ENCODE results near the gene LHB. TPM values are rescaled to one million over a fixed set of nuclear protein-coding genes. Genes with fewer than 3 reads are reported as not detected.
"Not testable (repeated sequence)": the region's sequence is repeated elsewhere in the genome, so short reads cannot be mapped to it uniquely, and the experiment has no call there.

LHB gene
- total RNA-seq, 2 experiments from 2014 or later, result 1.1 TPM; not detected in 1

DNA sequence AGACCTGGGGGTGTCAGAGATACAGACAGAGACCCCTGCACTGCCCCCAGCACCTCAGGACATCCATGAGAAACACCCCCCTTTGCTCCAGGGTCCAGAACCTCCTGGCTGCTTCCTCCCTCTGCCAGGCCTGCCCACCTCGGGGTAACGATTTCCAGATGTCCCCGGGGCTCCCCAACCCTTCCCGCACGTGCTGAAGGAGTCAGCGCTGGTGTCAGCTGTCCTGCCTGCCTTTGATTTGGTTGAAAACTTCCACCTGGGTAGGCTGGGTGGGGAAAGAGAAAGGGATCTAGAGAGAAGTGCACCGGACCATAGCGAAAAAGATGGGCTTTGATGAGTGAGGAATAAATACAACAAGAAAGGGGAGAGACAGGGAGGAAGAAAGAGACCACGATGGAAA is 42.2 kb upstream of the LHB start:
- H3K9me2 ChIP-seq (ENCODE audit: insufficient read depth, low read length), result no peaks in the 10 kb centered on the region
- no peak overlapping the region for H2AFZ ChIP-seq (ENCODE audit: low read length)
- intact Hi-C loops (cut with micrococcal nuclease; ENCODE audit: unreplicated experiment), result no loop called here
- H3K79me2 ChIP-seq (ENCODE audit: insufficient read depth, low read depth, low read length), result no peaks in the 10 kb centered on the region
- no peak overlapping the region for H3K4me3 ChIP-seq (ENCODE audit: low read depth, low read length, poor library complexity, severe bottlenecking)
- H4K20me1 ChIP-seq (ENCODE audit: insufficient read depth, low read length), result no peaks in the 10 kb centered on the region
- no TSS peak for BruUV-seq (replicated peaks)
- CTCF ChIA-PET (ENCODE audit: unreplicated experiment), result interaction anchor here (0.6 kb wide), 1 partner anchor 233 kb away, joined by 3 read pairs; no protein-coding TSS in a partner anchor
- POLR2A ChIA-PET, result no interaction called here
- H3K4me1 ChIP-seq (ENCODE audit: insufficient read depth, low read length, poor library complexity, severe bottlenecking), result no peaks in the 10 kb centered on the region
- no peaks in the 10 kb centered on the region for H3K36me3 ChIP-seq (ENCODE audit: insufficient read depth, low read length)
- no peak overlapping the region for H3K4me2 ChIP-seq (ENCODE audit: low read length)
- DNase-seq (ENCODE audit: low spot score), result no peak
- TF ChIP-seq, protein P1, sequence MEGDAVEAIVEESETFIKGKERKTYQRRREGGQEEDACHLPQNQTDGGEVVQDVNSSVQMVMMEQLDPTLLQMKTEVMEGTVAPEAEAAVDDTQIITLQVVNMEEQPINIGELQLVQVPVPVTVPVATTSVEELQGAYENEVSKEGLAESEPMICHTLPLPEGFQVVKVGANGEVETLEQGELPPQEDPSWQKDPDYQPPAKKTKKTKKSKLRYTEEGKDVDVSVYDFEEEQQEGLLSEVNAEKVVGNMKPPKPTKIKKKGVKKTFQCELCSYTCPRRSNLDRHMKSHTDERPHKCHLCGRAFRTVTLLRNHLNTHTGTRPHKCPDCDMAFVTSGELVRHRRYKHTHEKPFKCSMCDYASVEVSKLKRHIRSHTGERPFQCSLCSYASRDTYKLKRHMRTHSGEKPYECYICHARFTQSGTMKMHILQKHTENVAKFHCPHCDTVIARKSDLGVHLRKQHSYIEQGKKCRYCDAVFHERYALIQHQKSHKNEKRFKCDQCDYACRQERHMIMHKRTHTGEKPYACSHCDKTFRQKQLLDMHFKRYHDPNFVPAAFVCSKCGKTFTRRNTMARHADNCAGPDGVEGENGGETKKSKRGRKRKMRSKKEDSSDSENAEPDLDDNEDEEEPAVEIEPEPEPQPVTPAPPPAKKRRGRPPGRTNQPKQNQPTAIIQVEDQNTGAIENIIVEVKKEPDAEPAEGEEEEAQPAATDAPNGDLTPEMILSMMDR (conservative IDR thresholded peaks at IDR 0.05; ENCODE audit: low read length), result no peak
- TF ChIP-seq EZH2phosphoT487 (IDR thresholded peaks at IDR 0.05; ENCODE audit: borderline replicate concordance, low read depth, low read length), result no peak
- no peak overlapping the region for H3K27ac ChIP-seq (ENCODE audit: low read depth, low read length, poor library complexity, severe bottlenecking)
- no peaks in the 10 kb centered on the region for H3K9me3 ChIP-seq (ENCODE audit: low read length)

DNA sequence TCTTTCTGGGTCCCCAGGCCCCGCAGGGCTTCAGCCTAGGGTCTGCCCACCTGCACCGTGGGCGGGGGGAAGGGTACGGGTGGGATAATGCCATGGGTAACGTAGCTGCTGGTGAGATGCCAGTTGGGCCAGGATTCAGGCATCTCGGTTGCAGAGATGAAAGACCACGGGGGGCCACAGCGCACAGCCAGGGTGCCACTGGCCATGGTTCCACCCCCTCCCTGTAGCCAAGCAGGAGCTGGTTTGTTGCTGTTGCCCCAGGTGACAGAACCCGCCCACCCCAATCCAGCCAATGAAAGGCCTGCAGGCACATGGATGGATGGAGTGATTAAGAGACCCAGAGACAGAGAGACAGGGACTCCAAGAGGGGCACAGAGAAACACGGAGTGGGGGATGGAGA is 41.7 kb upstream of the LHB start:
- ChIA-PET POLR2A (no interaction called here), CTCF (ENCODE audit: unreplicated experiment) (interaction anchor here (0.6 kb wide), 1 partner anchor 234 kb away, joined by 3 read pairs; no protein-coding TSS in a partner anchor)
- H3K4me1 ChIP-seq (ENCODE audit: insufficient read depth, low read length, poor library complexity, severe bottlenecking), result no peaks in the 10 kb centered on the region
- no peak overlapping the region for H2AFZ ChIP-seq (ENCODE audit: low read length)
- intact Hi-C loops (cut with micrococcal nuclease; ENCODE audit: unreplicated experiment), result no loop called here
- no peaks in the 10 kb centered on the region for H3K79me2 ChIP-seq (ENCODE audit: insufficient read depth, low read depth, low read length)
- TF ChIP-seq EZH2phosphoT487 (IDR thresholded peaks at IDR 0.05; ENCODE audit: borderline replicate concordance, low read depth, low read length), result no peak
- TF ChIP-seq, protein P1 (conservative IDR thresholded peaks at IDR 0.05; ENCODE audit: low read length), result no peak
- H3K4me3 ChIP-seq (ENCODE audit: low read depth, low read length, poor library complexity, severe bottlenecking), result no peak overlapping the region
- BruUV-seq (replicated peaks), result no TSS peak
- H3K36me3 ChIP-seq (ENCODE audit: insufficient read depth, low read length), result no peaks in the 10 kb centered on the region
- H3K9me2 ChIP-seq (ENCODE audit: insufficient read depth, low read length), result no peaks in the 10 kb centered on the region
- DNase-seq (ENCODE audit: low spot score), result peak; percentile 13
- H3K4me2 ChIP-seq (ENCODE audit: low read length), result no peak overlapping the region
- H4K20me1 ChIP-seq (ENCODE audit: insufficient read depth, low read length), result no peaks in the 10 kb centered on the region
- no peak overlapping the region for H3K27ac ChIP-seq (ENCODE audit: low read depth, low read length, poor library complexity, severe bottlenecking)
- H3K9me3 ChIP-seq (ENCODE audit: low read length), result no peaks in the 10 kb centered on the region

DNA sequence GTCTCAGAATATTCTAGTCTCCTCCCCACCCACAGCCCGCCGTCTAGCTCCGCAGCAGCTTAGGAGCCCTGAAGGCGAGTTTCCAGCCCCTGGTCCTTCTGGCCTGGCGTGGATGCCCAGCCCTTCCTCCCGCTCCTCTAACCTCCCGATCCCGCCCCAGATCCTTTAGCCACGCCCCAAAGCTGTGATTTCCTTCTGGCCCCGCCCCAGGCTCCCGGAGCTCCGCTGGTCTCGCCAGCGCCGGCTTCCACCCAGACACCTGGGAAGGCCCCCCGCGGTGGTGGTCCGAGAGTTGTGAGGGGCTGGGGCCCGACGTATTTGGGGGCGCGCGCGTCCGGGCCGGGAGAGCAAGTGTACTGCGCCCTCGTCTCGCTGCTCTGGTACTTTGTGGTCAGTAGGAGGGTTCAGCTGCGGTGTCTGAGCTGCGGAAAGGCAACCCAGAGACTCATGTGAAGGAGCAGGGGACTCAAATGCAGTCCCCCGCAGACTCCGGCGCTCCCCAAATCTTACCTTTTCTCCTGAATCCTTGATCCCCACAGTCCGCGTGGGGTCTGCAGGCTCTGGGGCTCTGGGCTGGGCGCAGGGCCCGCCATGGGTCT is 40.8 kb upstream of the LHB start, which contains the start of gene CGB7:
Gene CGB7 (minus strand): TSS at position 114 of the 599 bp plus-strand sequence. CDS start 2,374 bp downstream, outside the sequence.
- Histone ChIP-seq H3K4me2 (ENCODE audit: low read length) (peak within 1 kb of the TSS; percentile 16; the same call in 1 of the 2 replicates), H3K27ac (ENCODE audit: low read depth, low read length, poor library complexity, severe bottlenecking) (no peak within 1 kb of the TSS), H2AFZ (ENCODE audit: low read length) (no peak within 1 kb of the TSS), H3K4me1 (ENCODE audit: insufficient read depth, low read length, poor library complexity, severe bottlenecking) (no peaks in the 10 kb centered on the region), H3K4me3 (ENCODE audit: low read depth, low read length, poor library complexity, severe bottlenecking) (no peak within 1 kb of the TSS), H4K20me1 (ENCODE audit: insufficient read depth, low read length) (no peaks in the 10 kb centered on the region), H3K79me2 (ENCODE audit: insufficient read depth, low read depth, low read length) (no peaks in the 10 kb centered on the region), H3K36me3 (ENCODE audit: insufficient read depth, low read length) (no peaks in the 10 kb centered on the region), H3K9me2 (ENCODE audit: insufficient read depth, low read length) (no peaks in the 10 kb centered on the region), H3K9me3 (ENCODE audit: low read length) (no peaks in the 10 kb centered on the region)
- intact Hi-C loops (cut with micrococcal nuclease; ENCODE audit: unreplicated experiment), result no loop called here
- ChIA-PET POLR2A (interaction anchor here (0.5 kb wide), 1 partner anchor 553 kb away, joined by 3 read pairs; no protein-coding TSS in a partner anchor), CTCF (ENCODE audit: unreplicated experiment) (no interaction called here)
- no TSS peak for BruUV-seq (replicated peaks)
- no peak for TF ChIP-seq EZH2phosphoT487 (IDR thresholded peaks at IDR 0.05; ENCODE audit: borderline replicate concordance, low read depth, low read length)
- TF ChIP-seq, protein P1 (conservative IDR thresholded peaks at IDR 0.05; ENCODE audit: low read length), result no peak
- no peak for DNase-seq (ENCODE audit: low spot score)

DNA sequence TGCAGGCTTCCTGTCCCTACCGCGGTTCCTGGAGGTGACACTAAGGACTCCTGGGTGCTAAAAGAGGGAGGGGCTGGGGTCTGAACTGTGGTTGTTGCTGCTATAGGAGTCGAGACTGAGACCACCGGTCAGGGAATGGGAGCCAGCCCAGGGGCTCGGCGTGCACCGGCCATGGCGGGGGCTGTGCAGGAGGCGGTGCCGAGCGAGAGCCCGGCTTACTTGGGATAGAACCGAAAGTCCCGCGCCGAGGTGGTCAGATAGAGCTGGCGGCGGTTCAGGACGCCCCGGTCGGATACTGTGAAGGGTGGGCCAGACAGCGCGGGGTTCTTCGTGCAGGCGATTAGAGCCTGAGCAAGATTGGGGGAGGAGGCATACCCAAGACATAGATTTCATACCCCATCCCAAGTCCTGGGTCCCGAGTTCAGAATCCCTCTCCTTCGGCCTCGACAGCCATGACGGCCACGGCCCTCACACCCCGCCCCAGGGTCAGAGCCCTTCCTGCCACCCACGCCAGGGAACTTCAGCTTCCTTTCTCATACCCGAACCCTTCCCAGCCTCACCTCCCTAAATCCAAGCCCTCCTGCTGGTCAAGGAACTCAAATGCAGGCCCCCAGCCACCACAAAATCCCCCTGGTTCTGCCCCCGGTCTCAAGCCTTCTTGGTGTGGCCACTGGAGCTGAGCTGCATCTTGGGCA is 40.2 kb upstream of the LHB start:
- CTCF ChIA-PET (ENCODE audit: unreplicated experiment); intact Hi-C loops (cut with micrococcal nuclease; ENCODE audit: unreplicated experiment); H2AFZ ChIP-seq (ENCODE audit: low read length): not testable (repeated sequence)

More for the DNA sequence above, 40.2 kb upstream of the LHB start:
- POLR2A ChIA-PET, result interaction anchor here (0.5 kb wide), 1 partner anchor 553 kb away, joined by 3 read pairs; no protein-coding TSS in a partner anchor
- H3K9me3 ChIP-seq (ENCODE audit: low read length); H3K27ac ChIP-seq (ENCODE audit: low read depth, low read length, poor library complexity, severe bottlenecking); BruUV-seq (replicated peaks); H3K4me3 ChIP-seq (ENCODE audit: low read depth, low read length, poor library complexity, severe bottlenecking); H3K4me2 ChIP-seq (ENCODE audit: low read length); H3K4me1 ChIP-seq (ENCODE audit: insufficient read depth, low read length, poor library complexity, severe bottlenecking); H3K9me2 ChIP-seq (ENCODE audit: insufficient read depth, low read length); H3K79me2 ChIP-seq (ENCODE audit: insufficient read depth, low read depth, low read length); DNase-seq (ENCODE audit: low spot score); H3K36me3 ChIP-seq (ENCODE audit: insufficient read depth, low read length); H4K20me1 ChIP-seq (ENCODE audit: insufficient read depth, low read length): not testable (repeated sequence)
